HG03103 (cell line): ENCODE results near the gene CD55.

ENCODE experiments used
- ATAC-seq: cut with Tn5 transposase; IDR thresholded peaks from one replicate; pipeline ENCODE4 v1.9.1; 2021; ENCODE audit warnings: low read depth; ENCODE audit not compliant: unreplicated experiment

The CD55 gene

DNA sequence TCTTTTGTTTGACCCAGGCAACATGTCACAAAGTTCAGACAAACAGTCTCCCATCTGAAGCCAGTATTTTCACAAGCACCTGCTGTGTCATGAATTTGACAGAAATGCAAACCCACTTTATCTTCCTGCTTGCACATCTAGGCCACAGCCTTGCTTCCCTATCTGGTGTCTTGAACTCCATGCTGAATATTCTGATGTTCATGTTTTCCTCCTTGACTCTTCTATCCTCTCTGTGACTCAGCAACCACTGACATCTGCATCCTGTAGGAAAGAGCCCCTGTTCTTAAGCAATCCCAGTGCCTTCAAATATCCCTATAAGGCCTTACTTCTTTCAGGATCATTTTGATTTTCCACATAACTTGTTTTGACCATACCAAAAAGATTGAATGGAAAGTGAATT lies 6.5 kb downstream of the CD55 start:
- no peak for ATAC-seq

DNA sequence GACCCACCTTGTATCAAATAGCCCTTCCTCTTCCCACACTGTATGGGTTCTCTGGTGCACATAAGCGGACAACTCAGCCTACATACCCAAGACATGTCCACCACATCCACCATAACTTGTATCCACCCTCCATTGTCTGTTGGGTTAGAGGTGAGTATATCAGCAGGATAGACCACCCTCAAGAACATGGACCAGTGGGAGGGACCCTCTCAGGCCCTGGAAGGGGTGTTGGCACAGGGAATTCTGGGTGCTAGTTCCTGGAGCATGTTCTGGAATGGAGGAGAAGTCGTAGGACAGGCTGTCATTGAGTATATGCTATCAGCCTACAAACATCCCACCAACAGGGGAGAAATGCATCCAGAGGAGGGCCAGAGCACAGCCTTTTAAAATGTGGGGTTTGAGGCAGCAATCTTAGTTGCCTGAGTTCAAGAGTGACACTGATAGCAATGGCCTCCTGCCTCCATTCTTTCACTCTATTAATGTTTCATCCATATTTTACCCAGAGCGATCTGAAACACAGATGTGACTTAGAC lies 7.5 kb downstream of the CD55 start:
- ATAC-seq, result no peak

DNA sequence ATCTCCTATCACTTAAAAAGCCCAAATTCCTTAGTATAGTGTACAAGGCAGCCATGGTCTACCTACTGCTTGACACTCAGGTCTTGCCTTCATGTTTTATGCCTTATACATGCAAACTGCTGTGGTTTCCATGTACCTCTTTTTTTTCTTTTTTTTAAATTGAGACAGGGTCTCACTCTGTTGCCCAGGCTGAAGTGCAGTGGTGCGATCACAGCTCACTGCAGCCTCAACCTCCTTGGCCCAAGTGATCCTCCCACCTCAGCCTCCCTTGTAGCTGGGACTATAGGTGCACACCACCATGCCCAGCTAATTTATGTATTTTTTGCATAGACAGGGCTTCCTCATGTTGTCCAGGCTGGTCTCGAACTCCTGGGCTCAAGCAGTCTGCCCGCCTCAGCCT lies 8.0 kb downstream of the CD55 start:
- ATAC-seq, result no peak

DNA sequence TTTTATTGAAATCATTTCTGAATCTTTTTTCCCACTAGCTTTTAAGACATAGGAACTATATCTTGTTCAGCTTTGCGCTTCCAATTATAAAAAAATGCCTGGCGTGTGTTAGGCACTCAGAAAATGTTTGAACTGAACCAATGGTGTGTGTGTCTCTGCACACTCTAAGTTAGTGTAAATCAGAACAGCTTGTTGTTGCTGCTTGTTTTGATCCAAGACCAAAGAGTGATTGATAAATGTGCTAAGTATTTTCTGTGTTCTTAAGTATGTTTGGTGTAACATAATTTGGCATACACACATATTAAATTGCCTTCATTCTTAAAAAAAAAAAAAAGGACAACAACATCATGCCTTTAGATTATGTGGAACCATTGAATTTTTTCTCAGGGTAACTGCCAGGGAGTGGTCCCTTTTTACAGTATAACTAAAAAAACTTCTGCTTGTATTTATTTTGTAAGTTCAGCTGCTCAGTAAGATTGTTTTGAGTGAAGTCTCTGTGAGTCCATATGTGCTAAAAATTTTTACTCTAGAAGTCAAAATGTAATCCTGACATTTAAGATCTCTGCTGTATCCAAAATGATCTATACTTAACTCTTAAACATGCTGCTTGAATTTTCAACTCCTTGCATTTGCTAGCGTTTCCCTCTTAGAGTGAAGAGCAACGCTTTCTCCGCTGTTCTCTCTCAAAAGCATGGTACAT lies 8.7 kb downstream of the CD55 start:
- ATAC-seq, result no peak

GRCh38 chr1:207331354-207332313 lies 10.2 kb downstream of the CD55 start:
- no peak for ATAC-seq

DNA sequence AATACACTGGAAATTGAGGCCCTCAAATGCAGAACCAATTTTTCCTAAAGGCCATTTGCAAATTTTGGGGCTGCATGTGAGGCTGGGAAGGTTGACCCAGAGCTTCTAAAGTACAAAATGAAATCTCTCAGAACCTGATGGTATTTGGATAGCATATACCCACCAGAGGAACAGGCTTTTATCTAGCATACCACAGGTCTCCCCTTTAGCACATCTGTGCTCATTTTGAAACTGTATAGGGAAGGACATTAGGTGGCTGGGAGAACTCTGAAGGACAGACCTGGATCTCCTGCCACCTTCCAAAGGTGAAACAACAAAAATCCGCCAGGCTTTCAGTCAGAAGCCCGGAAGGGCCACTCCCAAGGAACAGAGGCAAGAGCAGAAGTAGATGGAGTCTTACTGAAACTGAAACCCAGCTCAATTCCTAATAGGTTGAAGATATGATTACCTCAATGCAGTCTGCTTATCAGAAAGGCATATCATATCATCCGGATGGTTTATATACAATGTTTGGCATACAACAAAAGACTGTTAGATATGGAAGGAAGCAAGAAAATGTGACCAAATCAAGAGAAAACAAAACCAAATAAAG lies 11.6 kb downstream of the CD55 start:
- no peak for ATAC-seq

- no peak for ATAC-seq
These were observed 12.1 kb downstream of the CD55 start for GRCh38 chr1:207333620-207334019.

DNA sequence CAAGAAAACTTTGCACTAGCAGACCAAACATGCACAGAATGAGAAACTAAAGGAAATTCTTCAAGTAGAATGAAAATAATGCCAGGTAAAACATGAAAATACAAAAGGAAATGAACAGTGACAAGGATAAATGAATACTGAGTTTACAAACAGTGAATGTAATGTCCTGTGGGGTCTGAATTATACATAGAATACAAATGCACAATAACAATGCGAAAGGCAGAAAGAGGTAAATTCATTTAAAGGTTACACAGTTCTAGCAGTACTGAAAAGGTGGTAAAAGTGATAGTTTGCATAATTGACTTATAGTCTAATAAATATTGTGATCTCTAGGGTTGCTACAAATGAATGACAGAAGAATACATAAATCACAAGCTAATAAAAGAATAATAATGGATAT lies 12.9 kb downstream of the CD55 start:
- no peak for ATAC-seq

- ATAC-seq, result no peak
These were observed 13.7 kb downstream of the CD55 start for GRCh38 chr1:207335138-207335537.

DNA sequence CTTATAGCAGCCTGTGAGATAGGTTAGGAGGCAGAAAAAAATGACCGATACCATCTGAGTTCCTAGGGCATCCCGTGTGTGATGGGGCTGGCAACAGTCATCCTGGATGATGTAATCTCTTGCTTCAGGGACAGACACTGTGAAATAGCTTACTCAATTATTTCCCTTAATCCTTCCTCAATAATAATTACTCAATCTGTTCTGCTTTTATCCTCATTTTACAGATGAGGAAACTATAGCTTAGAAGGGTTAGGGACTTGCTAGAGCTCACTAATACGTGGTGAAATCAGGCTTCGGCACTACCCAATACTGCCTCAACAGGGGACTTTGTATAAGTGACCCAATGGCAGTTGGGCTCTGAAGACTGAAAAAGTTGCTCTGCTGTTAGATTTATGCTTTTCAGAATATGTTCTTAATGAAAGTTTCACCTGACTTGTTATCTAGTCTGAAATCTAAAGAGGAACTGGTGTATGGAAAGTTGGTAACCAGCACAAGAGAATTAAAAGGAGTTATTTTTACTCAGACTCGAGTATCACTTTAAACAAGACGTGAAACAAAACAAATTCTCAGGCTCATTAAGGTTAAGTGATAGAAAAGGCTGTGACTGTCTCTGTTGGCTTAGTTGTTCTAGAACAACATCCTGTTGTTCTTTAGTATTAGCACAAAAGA lies 14.4 kb downstream of the CD55 start:
- ATAC-seq, result peak; percentile 57

GRCh38 chr1:207336559-207337467 lies 15.3 kb downstream of the CD55 start:
- ATAC-seq, result peak; percentile 42

DNA sequence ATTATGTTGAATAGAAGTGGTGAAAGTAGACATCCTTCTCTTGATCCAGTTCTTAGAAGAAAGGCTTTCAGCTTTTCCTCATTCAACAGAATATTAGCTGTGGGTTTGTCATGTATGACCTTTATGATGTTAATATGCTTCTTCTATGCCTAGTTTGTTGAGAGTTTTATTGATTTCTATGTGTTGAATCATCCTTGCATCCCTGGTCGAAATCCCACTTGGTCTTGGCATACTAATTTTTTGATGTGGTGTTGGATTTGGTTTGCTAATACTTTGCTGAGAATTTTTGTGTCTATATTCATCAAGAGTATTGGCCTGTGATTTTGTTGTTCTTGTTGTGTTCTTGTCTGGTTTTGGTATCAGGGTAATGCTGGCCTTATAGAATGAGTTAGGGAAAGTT lies 20.9 kb downstream of the CD55 start:
- no peak for ATAC-seq

- ATAC-seq, result no peak
These were observed 22.2 kb downstream of the CD55 start for GRCh38 chr1:207343675-207344074.

- ATAC-seq, result no peak
These were observed 22.7 kb downstream of the CD55 start for GRCh38 chr1:207344221-207344620.

- ATAC-seq, result no peak
These were observed 24.4 kb downstream of the CD55 start for GRCh38 chr1:207345644-207346477.

DNA sequence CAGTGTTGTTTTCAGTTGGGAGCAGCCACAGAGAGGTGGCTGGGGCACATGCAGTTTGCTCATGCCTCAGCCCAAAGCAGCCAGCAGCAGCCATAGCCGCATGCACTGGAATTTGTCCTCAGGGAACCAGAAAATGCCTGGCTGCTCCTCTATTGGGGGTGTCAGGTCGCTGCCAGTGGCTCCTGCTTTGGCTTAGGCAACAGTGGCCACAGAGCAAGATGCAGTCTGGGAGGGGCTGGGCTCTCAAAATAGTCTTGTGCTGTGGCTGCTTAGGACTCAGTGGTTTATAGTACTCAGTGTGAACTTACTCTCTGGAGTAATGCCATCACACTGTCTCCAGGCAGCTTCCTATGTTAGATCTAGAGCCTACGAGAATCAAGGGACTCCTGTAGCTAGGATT lies 25.0 kb downstream of the CD55 start:
- no peak for ATAC-seq

DNA sequence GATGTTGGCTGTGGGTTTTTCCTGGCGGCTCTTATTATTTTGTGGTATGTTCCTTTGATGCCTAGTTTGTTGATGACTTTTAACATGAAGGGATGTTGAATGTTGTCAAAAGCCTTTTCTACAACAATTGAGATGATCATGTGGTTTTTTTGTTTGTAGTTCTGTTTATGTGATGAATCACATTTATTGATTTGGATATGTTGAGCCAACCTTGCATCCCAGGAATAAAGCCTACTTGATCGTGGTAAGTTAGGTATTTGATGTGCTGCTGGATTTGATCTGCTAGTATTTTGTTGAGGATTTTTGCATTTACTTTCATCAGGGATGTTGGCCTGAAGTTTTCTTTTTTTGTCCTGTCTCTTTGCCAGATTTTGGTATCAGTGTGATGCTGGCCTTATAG lies 28.5 kb downstream of the CD55 start:
- ATAC-seq, result no peak

- ATAC-seq, result no peak
These were observed 31.1 kb downstream of the CD55 start for GRCh38 chr1:207352554-207352953.

GRCh38 chr1:207355060-207355459 lies 33.6 kb downstream of the CD55 start:
- no peak for ATAC-seq
